Activated CD8-positive, alpha-beta memory T cell treated with anti-CD3 and anti-CD28 coated beads, Interleukin-2, amount 50 U/mL, for 24 hours (primary cell): ENCODE data around the gene ATP9B.

Source experiments
- DNase-seq: peaks from one replicate; pipeline ENCODE4 v3.0.0-alpha.2; 2020; ENCODE audit errors: extremely low read depth

Gene ATP9B

GRCh38 chr18:79395308-79395640 is 326.1 kb downstream of the ATP9B start:
- no peak for DNase-seq

GRCh38 chr18:79395761-79396404 is 326.7 kb downstream of the ATP9B start, which contains the start of gene NFATC1:
Gene NFATC1, plus strand, starts transcription at chr18:79395930. Its CDS starts 295 bp downstream, at chr18:79396225.
- DNase-seq, result peak; percentile 60

- DNase-seq, result no peak
These were observed 327.4 kb downstream of the ATP9B start for GRCh38 chr18:79396431-79397246.

- no peak for DNase-seq
These were observed 328.1 kb downstream of the ATP9B start for GRCh38 chr18:79397247-79397829.

GRCh38 chr18:79397830-79398761 is 328.9 kb downstream of the ATP9B start:
- no peak for DNase-seq

- DNase-seq, result no peak
These were observed 330.3 kb downstream of the ATP9B start for GRCh38 chr18:79399275-79400081.

GRCh38 chr18:79400091-79400590 is 330.9 kb downstream of the ATP9B start:
- no peak for DNase-seq

DNA sequence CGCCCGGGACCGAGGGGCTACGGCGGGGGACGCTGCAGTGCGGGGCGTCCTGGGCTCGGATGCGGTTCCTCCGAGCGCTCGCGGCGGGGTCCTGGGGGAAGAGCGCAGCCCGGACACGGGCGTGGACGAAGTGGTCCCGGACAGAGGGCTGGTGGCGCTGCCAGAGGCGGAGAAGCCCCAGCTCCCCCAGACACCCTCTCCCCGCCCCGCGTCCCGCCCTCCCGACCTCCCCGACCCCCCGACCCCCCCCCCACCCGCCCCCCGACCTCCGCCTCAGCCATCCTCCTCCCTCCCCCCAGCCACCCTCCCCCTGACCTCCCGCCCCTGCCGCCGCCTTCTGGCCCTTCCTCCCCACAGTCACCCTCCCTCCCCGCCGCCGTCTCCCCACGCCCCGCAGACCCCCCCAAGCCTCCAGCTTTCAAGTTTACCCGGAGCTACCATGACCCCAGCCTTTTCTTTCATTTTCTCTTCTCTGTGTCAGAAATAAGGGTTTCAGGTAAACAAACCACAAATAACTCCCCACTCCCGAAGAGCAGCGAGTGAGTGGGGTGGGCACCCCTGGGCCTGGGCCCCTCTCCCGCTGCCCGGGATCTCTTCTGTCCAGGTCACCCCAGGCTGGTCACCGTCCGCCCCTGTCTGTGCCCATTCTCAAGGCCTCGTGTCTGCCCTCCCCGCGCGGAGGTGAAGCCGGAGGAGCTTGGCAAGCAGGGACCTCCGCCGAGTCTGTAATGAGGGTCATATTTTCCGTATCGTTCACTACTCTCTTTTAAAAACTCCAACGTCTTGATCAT is 331.6 kb downstream of the ATP9B start:
- DNase-seq, result no peak

- no peak for DNase-seq
These were observed 332.5 kb downstream of the ATP9B start for GRCh38 chr18:79401494-79402208.

GRCh38 chr18:79402209-79402576 is 333.0 kb downstream of the ATP9B start:
- DNase-seq, result no peak

DNA sequence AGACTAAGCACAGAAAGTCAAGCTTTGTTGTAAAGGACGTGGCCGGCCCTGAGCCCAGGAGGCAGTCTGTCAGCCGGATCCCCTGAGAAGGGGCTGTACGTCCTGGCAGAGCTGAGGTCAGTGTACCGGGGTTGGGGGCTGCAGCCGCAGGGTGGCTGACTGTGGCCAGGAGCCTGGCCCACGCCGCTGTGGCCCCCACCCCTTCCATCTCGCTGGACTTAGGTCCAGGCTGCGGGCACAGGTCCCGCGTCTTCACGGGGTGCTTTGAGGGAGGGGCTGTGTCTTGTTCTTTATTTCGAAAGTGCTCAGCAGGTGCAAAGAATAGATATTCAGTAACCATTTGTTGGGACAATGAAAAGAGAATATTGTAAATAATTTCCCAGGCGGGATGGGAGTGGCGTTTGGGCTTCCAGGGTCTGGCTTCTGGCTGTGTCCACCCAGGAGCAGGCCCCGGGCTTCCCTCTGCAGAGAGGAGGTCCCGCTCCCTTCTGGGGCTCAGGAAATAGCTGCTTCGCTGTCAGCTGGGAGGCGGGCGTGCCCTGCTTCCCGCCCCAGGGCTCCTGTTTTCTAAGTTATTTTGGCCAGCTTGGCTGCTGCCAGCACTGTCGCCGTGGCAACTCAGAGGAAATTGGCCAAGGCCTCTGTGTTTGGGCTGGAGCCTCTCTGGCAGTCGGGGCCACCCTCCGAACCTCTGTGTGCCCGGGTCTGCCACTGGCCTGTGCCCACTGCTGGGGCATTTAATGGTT is 334.0 kb downstream of the ATP9B start:
- DNase-seq, result no peak

DNA sequence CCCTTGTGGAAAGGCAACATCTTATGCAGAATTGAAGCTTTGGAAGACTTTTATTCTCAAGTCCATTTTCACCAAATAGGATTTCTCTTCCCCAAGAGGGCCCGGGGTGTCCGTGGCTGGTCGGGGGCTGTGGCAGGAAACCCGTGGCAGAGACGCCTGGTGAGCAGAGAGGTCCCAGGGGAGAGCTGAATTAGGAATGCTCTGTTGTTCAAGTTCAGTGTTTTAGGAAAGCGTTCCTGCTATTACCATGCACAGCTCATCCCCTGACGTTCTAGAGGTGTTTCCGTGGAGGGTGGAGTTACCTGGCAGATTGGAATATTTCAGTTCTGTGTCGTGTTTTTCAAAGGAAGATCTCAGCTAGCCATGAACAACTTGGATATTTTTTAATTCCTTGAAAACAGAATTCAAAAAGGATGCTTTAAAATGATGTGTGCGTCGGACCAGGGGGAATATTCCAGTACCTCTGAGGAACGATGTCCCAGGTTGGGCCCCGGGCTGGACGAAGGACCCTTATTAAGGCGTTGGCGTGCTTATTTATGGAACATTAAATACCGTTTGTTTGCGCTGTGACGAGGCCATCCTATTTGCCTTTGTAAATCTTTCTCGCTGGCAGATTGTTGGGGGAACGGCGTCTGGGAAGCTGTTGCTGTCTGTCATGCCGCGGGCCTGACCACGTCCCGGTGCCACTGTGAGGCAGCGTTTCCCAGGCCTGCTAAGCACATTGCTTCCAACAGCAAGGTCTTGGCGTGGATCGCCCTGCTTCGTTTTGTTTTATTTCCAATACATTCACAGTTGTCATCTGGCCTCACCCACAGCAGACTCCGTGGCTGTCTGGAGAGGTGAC is 334.8 kb downstream of the ATP9B start:
- no peak for DNase-seq

- DNase-seq, result no peak
These were observed 335.3 kb downstream of the ATP9B start for GRCh38 chr18:79404567-79404910.

DNA sequence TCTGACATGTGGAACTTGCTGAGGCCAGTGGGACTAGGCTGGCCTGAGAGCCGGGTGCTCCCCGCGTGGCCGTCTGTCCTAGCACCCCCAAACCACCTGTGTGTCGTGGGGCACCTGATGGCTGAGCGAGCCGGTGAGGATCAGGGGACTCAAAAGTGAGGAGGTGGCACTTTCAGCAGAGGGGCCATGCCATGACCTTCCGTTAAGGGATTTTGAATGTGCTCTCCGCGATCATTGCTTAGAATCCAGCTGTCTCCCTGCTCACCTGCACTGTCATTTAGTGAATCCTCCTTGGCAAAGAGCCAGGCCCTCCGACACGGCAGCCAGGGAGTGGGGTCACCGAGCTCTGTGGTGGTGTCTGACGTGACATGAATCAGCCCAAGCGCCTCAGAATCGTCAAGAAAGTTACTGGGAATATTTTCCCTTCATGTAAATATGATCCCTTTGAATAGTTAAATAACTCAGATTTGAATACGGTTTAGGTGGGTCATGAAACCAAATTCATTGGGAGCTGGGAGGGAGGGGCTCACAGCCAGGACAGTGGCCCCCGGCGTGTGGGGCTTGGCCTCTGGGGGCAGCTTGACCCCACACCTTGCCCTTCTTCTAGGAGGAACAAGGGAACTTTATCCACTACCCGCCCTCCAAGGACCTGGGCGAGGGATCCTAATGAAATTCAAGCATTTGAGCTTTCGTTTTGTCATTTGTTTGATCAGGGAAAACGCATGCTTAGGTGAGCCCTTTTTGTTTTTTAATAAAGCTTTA is 336.0 kb downstream of the ATP9B start:
- DNase-seq, result no peak

GRCh38 chr18:79405781-79406575 is 336.8 kb downstream of the ATP9B start:
- DNase-seq, result peak; percentile 69

DNA sequence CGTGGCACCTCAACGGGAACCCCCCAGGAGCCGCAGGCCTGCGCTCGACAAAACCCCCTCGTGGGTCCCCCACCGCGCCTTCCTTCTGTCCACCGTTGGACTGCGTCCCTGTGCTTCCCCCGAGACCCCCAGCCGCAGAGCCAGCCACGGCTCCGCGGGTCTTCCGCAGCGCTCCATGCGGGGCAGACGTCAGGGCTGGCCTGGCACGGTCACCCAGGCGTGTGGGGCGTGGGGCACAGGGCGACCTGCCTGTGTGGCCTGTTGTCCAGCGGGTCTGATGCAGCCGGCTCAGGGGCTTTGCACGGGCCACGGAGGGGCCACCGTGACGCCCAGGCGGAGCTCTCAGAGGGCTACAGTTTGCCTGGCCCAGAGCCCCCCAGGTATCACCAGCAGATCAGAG is 337.5 kb downstream of the ATP9B start:
- no peak for DNase-seq
